Right ventricle myocardium superior (tissue), 1 donor: ENCODE measurements around the gene PPIA. TPM values are rescaled to one million over a fixed set of nuclear protein-coding genes. Genes with fewer than 3 reads are reported as not detected.

Experiments used
- ATAC-seq: fragments of 200-7000 bp; cut with Tn5 transposase; one replicate; pipeline ENCODE4 v1.9.1; 2020; ENCODE audit warnings: mild to moderate bottlenecking; ENCODE audit not compliant: poor library complexity
- DNase-seq: peaks from one replicate; pipeline ENCODE4 v3.0.0-alpha.2; 2020
- intact Hi-C: fragments of 100-400 bp; cut with DNase I; formaldehyde crosslinking; loops from one replicate; pipeline ENCODE4 v1.11.2; 2022
- long read RNA-seq: library from polyadenylated mRNA; unstranded; transcript quantifications from one replicate; pipeline ENCODE4 v2.0.0, GENCODE V29; 2021
- total RNA-seq: library from RNA; stranded (reverse); fragmentation: NEBNext Ultra II Directional; extraction: Animal tissue kit (Norgen Biotek cat#: 25700); gene quantifications from one replicate; pipeline ENCODE4 v1.2.1, GENCODE V29; 2021
- donor health status: DM: no; HTN: yes; CAD: no; lungs with severe emphysema.

The PPIA gene
- total RNA-seq: 471 TPM
- long read RNA-seq, transcript PPIA-204 (5 exons, 2,238 nt): major isoform, 350 of 366 reads
- long read RNA-seq, partial matches to known transcripts: 3 of 366 reads
- long read RNA-seq, other reads (novel, unspliced or antisense): 7 of 366 reads

GRCh38 chr7:44796504-44797328, at the start of gene PPIA:
Gene PPIA, plus strand, starts transcription at chr7:44796681. Its CDS starts 44 bp downstream, at chr7:44796725.
- intact Hi-C loops: loop anchor here (5.0 kb wide), 1 partner anchor 189 kb away; the partner anchor contains the start of gene OGDH
- ATAC-seq: peak; percentile 96

DNA sequence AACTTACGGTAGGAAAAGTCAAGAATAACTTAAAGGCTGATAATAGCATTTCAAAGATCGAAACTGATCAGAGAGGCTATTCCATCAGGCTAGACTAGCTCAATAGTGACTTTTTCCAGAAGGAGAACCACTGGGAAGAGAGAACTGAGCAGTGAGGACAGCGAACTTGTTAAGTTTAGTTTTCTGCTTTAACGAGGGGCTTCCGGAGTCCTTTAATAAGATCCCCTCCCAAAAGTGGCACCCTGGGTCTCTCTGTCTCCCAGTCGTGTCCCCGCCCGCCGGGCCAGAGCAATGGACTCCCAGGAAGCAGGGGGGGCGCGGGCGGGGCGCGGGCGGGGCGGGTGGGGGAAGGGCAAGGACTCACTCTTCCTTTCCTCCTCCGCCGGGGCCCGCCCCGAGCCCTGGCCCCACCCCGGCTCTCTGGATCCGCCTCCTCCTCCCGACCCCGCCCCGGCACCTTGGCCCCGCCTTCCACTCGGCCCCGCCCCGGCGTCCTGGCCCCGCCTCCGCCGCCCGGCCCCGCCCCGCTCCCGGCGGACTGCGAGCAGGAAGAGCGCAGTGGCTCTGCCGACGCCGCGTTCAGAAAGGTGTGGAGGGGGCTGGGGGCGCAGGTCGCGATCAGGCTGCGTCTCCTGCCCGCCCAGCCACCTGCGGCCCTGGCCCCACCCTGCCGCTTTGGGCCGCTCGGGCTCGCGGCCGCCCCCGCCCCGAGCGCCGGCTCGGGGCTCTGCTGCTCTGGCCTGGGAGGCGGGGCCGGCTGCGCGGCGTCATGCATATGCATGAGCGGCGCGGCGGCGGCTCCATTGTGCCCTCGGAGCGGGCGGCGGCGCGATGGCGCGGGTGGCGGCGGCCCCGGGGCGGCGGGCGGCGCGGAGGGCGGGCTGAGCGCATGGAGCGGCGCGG, 48.2 kb upstream of the PPIA start, which contains the start of gene ZMIZ2:
TSS of gene ZMIZ2 (plus strand) at position 803 of the 903 bp plus-strand sequence. CDS start 7,403 bp downstream, outside the sequence.
- ATAC-seq (peak; percentile 98), DNase-seq (peak; percentile 96)
- intact Hi-C loops: no loop called here

More at GRCh38 chr7:44796504-44797328, at the start of gene PPIA:
- peak; percentile 99 for DNase-seq

DNA sequence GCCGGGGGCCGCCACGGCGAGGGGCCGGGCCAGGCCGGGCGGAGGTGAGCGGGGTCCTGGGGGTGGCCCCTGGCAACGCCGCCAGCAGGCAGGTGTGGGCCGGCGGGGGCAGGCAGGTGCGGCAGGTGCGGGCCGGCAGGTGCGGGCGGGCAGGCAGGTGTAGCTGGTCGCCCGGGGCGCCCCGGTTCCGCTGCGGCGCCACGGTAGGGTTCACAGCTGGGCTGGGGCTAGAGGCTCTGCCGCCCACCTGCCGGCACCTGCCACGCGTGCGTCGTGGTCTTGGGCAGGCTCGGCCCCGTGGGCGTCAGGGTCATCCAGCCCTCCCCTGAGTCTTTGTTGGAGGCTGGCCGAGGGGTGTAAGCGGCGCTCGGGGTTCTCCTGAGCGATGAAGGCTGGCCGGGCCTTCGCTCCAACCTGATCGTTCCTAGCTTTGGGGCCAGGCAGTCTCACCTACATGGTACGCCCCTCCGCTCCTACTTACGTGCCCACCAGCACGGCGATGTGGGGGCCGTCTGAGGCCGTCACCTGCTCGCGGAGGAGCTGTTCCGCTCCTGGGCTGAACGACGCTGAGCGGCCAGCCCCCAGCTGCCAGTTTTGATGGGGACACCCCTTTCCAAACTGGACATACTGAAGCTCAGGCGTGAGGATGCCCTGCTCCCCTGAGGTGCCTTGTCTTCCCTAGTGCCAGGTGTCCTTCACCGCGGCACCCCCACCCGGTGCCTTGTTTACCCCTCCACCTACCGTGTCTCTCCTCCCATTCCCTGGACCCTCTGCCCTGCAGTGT, 47.3 kb upstream of the PPIA start:
- intact Hi-C loops: no loop called here
- DNase-seq (no peak), ATAC-seq (no peak)

DNA sequence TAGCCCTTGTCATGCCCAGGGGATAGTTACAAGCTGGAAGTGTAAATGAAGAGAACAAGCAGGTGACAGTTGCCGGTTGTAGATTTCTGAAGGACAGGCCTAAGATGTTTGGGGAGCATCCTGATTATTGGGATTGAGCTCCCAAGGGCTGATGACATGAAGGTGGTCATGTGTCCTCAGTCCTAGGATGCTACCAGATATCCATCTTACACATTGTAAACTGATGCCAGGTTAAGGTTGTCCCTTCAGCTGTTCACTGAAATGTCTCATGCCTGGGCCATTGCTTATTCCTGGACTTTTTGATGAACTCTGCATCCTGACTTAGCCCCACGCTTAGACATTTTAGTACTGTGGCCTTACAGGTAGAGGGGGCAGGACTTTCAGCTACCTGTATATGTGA, 46.5 kb upstream of the PPIA start:
- intact Hi-C loops: loop anchor here (5.0 to 10.0 kb wide), 2 partner anchors 42 to 145 kb away; partner anchors contain the start of gene OGDH
- DNase-seq (no peak), ATAC-seq (no peak)

DNA sequence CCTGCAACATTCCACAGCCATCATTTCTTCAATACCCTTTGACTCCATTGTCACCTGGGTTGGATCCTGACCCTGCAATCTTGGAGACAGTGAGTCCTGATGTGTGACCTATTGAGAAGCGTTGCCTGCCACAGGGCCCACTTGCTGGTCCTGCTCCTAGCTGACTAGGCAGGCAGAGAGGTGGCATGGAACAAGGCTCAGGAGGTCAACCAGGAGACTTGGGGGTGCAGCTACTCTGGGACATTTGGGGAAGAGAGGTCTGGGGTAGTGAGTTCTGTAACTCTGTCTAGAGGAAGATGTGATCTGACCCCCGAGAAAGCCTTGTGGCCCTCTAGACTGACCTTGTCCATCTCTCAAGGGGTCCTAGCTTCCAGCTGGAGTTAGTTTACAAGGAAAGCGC, 46.1 kb upstream of the PPIA start:
- ATAC-seq: no peak
- no peak for DNase-seq
- intact Hi-C loops: loop anchor here (5.0 to 10.0 kb wide), 2 partner anchors 42 to 146 kb away; partner anchors contain the start of gene OGDH

GRCh38 chr7:44750921-44751571, 45.4 kb upstream of the PPIA start:
- ATAC-seq (peak; percentile 4), DNase-seq (no peak)
- intact Hi-C loops: loop anchor here (5.0 to 10.0 kb wide), 2 partner anchors 41 to 146 kb away; partner anchors contain the start of gene OGDH

DNA sequence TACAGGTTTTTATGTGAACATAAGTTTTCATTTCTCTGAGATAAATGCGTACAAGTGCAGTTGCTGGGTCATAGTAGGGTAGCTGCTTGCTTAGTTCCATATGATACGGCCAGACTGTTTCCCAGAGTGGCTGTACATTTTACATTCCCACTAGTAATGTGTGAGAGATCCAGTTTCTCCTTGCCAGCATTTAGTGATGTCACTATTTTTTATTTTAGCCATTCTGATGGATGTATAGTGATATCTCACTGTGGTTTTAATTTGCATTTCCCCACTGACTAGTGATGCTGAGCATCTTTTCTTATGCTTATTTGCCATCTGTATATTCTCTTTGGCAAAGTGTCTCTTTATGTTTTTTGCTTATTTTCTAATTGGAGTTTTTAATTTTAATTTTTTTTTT, 43.7 kb upstream of the PPIA start:
- DNase-seq (no peak), ATAC-seq (no peak)
- intact Hi-C loops: loop anchor here (5.0 to 10.0 kb wide), 2 partner anchors 39 to 148 kb away; partner anchors contain the start of gene OGDH

DNA sequence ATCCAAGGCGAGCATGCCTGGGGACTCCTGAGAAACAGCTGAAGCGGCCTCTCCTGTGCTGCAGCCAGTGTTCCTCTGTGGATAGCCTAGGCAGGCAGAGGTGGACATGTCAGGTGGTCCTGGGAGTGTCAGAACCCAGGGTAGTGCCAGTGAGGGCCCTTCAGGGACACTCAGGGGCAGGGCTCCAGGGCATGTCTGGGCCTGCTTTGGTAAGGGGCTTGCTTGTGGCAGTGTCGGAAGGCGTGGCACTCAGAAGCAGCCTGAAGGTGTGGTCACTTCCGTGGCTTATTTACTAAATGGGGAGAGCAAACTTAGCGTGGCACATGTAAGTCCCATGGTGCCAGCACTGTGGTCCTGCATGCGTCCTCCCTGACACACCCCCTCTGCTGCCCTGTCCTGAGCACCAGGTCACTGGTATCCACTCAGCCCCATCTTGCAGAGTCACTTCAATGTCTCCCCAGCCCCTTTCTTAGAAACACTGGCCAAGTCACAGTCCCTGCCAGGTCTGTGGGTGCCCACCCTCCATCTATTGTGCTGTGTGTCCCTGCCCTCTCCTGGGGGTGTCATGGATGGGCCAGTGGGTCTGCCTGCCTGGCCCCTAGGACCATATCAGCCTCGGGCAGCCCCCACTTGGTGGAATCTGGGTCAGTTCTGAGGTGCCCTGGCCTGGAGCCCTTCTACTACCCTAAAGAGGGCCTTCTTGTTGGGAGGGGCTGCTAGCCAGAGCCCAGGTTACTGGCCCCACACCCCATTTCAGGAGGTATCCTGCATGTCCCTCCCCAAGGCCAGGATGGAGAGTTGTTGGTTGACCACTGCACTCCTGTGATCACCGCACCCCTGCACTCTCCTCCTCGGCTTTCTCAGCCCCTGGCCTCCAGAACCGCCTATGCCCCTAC, 41.4 kb upstream of the PPIA start:
- no peak for DNase-seq
- ATAC-seq: no peak
- intact Hi-C loops: loop anchor here (5.0 to 10.0 kb wide), 2 partner anchors 37 to 150 kb away; partner anchors contain the start of gene OGDH

GRCh38 chr7:44755698-44756627, 40.5 kb upstream of the PPIA start:
- DNase-seq (no peak), ATAC-seq (no peak)
- intact Hi-C loops: loop anchor here (10.0 kb wide), 1 partner anchor 151 kb away; the partner anchor contains the start of gene OGDH

DNA sequence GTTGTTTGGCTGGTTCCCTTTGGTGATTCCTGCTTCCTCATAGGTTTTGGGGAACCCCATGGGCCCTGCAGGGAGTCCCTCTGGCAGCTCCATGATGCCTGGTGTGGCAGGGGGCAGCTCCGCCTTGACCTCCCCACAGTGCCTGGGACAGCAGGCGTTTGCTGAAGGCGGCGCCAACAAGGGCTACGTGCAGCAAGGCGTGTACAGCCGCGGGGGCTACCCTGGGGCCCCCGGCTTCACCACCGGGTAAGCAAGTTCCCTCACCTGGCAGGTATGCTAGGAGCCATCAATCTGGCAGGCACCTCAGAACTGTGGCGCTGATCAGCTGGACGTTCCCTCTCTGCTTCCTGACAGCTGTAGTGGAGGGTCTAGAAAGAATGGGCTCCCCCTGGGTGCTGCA, 39.6 kb upstream of the PPIA start:
- DNase-seq (no peak), ATAC-seq (no peak)
- intact Hi-C loops: loop anchor here (10.0 kb wide), 1 partner anchor 152 kb away; the partner anchor contains the start of gene OGDH

DNA sequence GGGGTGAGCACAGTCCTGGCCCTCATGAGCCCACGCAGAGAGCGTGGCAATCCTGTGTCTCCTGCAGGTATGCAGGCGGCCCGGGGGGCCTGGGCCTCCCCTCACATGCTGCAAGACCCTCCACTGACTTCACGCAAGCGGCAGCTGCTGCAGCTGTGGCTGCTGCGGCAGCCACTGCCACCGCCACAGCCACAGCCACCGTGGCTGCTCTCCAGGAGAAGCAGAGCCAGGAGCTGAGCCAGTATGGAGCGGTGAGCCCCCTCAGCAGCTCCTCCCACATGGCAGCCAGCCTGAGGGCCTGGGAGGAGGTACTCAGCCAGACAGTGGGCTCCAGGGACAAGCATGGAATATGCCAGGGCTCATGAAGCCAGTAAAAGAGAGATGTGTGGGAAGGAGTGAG, 39.2 kb upstream of the PPIA start:
- intact Hi-C loops: loop anchor here (10.0 kb wide), 1 partner anchor 153 kb away; the partner anchor contains the start of gene OGDH
- ATAC-seq: peak; percentile 81

DNA sequence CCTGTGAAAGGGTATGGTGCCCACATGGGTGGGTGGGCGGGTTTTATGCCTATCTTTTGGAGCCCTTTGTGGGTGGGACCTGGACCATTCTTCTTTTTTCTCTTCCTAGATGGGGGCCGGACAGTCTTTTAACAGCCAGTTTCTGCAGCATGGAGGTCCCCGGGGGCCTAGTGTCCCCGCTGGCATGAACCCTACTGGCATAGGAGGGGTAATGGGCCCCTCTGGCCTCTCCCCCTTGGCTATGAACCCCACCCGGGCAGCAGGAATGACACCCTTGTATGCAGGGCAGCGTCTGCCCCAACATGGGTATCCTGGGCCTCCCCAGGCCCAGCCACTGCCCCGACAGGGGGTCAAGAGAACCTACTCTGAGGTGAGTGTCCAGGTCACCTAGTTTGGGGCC, 38.7 kb upstream of the PPIA start:
- DNase-seq (no peak), ATAC-seq (no peak)
- intact Hi-C loops: loop anchor here (10.0 kb wide), 1 partner anchor 153 kb away; the partner anchor contains the start of gene OGDH

More for the DNA sequence above, 39.2 kb upstream of the PPIA start:
- peak; percentile 89 for DNase-seq

- DNase-seq (no peak), ATAC-seq (no peak)
- intact Hi-C loops: loop anchor here (10.0 kb wide), 1 partner anchor 154 kb away; the partner anchor contains the start of gene OGDH
These were observed 37.2 kb upstream of the PPIA start for GRCh38 chr7:44759246-44759645.

GRCh38 chr7:44760034-44760580, 36.4 kb upstream of the PPIA start:
- no peak for DNase-seq
- intact Hi-C loops: no loop called here
- no peak for ATAC-seq
